Measurements from ENCODE around the gene NMUR1.
A peak's percentile ranks its signal among the peaks of the same experiment; 100 is the strongest.
"Not testable (repeated sequence)": the region's sequence is repeated elsewhere in the genome, so short reads cannot be mapped to it uniquely, and the experiment has no call there.

The NMUR1 gene

GRCh38 chr2:231530099-231531011 is at the start of gene NMUR1:
Gene NMUR1 (minus strand): TSS chr2:231530445. CDS start chr2:231530361, 84 bp downstream.
- no peak for DNase-seq (ENCODE audit: low read depth, low spot score)

GRCh38 chr2:231579560-231579959 is 49.3 kb upstream of the NMUR1 start:
- no peak for DNase-seq (ENCODE audit: low read depth, low spot score)

GRCh38 chr2:231578655-231579054 is 48.4 kb upstream of the NMUR1 start:
- not testable (repeated sequence) for DNase-seq (ENCODE audit: low read depth, low spot score)

GRCh38 chr2:231576465-231576864 is 46.2 kb upstream of the NMUR1 start:
- no peak for DNase-seq (ENCODE audit: low read depth, low spot score)

GRCh38 chr2:231575612-231576256 is 45.5 kb upstream of the NMUR1 start:
- DNase-seq (ENCODE audit: low read depth, low spot score), result no peak

GRCh38 chr2:231573698-231574421 is 43.6 kb upstream of the NMUR1 start:
- no peak for DNase-seq (ENCODE audit: low read depth, low spot score)

- DNase-seq (ENCODE audit: low read depth, low spot score), result no peak
These were observed 42.9 kb upstream of the NMUR1 start for GRCh38 chr2:231573096-231573495.

GRCh38 chr2:231571661-231572191 is 41.5 kb upstream of the NMUR1 start:
- no peak for DNase-seq (ENCODE audit: low read depth, low spot score)

GRCh38 chr2:231570915-231571314 is 40.7 kb upstream of the NMUR1 start:
- not testable (repeated sequence) for DNase-seq (ENCODE audit: low read depth, low spot score)

- no peak for DNase-seq (ENCODE audit: low read depth, low spot score)
These were observed 38.7 kb upstream of the NMUR1 start for GRCh38 chr2:231568785-231569435.

GRCh38 chr2:231568098-231568784 is 38.0 kb upstream of the NMUR1 start:
- DNase-seq (ENCODE audit: low read depth, low spot score), result no peak

- DNase-seq (ENCODE audit: low read depth, low spot score), result no peak
These were observed 36.9 kb upstream of the NMUR1 start for GRCh38 chr2:231567159-231567558.

GRCh38 chr2:231565887-231566594 is 35.8 kb upstream of the NMUR1 start:
- no peak for DNase-seq (ENCODE audit: low read depth, low spot score)

- DNase-seq (ENCODE audit: low read depth, low spot score), result peak; percentile 10
These were observed 33.2 kb upstream of the NMUR1 start for GRCh38 chr2:231563378-231563961.

- peak; percentile 65 for DNase-seq (ENCODE audit: low read depth, low spot score)
These were observed 27.4 kb upstream of the NMUR1 start for GRCh38 chr2:231557571-231558217.

- no peak for DNase-seq (ENCODE audit: low read depth, low spot score)
These were observed 26.7 kb upstream of the NMUR1 start for GRCh38 chr2:231556981-231557380.

GRCh38 chr2:231556496-231556895 is 26.3 kb upstream of the NMUR1 start:
- DNase-seq (ENCODE audit: low read depth, low spot score), result not testable (repeated sequence)

- DNase-seq (ENCODE audit: low read depth, low spot score), result peak; percentile 78
These were observed 24.7 kb upstream of the NMUR1 start for GRCh38 chr2:231554748-231555545.
